ENCODE results near the gene TP63.

The TP63 gene

DNA sequence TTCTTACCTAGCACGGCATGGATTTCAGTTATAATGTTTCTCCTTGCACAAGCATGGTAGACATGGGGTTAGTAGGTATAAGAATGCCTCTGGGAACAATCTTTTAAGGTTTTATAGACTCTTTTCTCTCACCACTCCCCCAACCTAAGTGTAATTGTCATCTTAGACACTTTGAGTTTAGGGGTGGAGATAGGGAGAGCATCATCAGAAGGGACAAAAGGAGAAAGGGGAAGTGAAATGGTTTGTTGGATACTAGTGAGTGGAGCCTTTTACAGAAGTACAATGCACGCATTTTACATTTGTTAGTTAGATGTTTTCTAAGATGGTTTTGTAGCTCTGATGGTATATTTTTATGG, 189.2 kb downstream of the TP63 start:
- DNase-seq (ENCODE audit: low spot score), result no peak

DNA sequence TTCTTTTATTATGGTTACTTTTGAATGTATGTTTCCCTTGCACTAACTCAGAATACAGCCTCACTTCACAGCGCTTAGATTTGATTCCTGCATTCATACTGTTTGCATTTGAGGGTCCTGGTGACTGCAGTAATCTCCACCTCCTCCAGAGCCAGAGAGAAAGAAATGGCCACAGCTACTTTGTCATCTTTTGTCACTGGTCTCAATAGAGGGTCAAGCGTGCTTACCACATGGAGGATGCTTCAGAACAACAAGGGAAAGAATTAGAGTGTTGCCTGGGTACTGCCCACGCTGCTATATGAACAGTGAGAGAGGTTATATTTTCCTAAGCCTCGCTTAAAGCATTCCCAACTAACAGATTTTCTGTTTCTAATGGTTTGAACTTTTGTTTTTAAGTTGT, 190.1 kb downstream of the TP63 start:
- no peak for DNase-seq (ENCODE audit: low spot score)

DNA sequence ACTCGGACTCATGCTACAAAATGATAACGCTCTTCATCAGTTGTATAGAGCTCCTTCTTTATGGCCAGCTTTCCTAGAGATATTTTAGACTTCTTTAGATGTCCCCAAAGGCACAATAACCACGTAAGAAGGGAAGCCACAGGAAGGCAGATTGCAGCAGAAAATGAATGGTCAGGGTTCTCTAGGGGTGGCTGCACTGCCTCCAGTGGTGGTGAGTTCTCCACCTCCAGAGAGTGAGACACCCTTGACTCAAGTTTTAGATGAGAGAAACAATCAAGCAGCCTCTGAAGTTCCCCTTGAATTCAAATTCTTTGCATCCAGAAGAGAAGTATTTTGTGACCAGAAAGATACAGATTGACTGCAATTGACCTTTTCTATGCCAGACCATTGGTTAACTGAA, 191.5 kb downstream of the TP63 start:
- DNase-seq (ENCODE audit: low spot score), result no peak

DNA sequence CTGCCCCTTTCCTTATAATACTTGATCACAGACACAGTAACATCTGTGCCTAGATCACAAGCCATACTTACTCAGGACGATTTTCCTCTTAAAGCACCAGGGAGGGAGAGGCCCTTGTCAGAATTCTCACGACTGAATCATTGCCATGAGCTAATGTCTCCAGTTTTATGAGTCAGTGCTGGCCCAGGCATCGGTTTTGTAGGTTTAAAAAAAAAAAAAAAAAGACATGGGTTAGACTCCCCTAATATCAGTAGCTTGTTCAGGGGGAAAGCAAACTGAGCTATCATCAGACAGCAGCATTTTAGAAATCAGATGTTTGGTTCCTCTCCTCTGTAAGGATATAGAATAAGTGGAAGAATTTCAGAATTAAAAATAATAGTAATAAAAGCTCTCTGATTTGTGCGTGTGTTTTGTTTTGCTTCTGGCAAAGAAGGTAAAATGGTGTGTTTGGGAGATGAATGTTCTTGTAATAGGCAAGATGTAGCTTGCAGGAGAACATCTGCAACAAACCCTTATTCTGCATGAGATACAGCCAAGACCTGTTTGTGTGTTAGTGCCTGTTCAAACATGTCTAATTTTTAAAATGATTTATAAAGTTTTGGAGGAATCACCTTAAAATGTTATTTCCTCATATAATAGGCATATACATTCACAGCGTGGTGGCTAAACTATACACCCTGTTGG, 193.6 kb downstream of the TP63 start:
- no peak for DNase-seq (ENCODE audit: low spot score)

DNA sequence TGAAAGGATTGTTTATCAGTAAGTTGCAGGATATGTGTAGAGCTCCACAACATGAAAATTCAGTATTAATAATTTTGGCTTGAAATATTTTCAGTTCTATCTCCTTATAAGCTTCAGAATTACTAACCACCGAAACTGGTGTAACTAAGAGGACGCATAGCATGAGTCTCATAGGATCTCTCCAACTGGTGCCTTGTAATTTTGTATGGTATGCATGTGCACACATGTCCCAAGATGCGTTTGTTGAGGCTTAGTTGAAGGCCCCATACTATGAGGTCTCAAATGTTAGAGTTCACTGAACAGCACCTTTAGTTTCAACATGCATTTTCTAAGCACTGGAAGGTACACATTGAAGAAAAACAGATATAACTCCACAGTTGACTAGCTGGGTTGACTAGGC, 195.4 kb downstream of the TP63 start:
- no peak for DNase-seq (ENCODE audit: low spot score)

DNA sequence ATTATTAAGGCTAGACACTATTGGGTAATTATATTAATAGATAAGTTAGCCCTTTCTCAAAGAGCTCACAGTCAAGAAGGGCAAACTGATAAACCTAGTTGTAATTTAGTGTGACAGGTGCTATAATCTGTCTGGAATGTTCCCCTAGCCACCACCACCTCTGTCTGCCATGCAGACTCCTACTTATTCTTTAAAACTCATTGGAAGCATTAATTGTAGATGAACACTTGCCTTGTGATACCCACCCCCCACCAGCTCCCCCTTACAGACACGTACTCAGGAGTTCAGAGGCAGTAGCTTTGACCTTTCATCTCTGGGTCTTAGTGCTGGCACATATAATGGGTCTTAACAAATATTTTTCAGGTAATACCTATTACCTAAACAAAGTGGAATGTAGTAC, 195.9 kb downstream of the TP63 start:
- DNase-seq (ENCODE audit: low spot score), result no peak

DNA sequence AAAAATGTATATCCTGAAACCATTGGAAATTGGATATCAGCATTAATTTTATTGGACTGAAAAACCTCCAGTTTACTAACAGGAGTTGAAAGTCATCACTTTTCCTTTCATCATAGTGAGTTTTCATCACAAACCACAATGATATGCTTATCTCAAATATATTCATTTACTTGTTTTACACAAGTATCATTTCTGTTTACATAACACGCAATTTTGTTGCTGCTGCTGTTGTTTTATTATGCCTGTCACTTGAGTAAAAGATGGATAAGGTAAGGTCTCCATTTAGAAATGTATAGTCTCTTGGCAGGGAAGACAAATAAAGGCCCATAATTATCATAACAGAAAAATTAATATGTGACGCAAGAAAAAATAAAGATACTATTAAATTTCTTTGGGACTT, 199.2 kb downstream of the TP63 start:
- no peak for DNase-seq (ENCODE audit: low spot score)

DNA sequence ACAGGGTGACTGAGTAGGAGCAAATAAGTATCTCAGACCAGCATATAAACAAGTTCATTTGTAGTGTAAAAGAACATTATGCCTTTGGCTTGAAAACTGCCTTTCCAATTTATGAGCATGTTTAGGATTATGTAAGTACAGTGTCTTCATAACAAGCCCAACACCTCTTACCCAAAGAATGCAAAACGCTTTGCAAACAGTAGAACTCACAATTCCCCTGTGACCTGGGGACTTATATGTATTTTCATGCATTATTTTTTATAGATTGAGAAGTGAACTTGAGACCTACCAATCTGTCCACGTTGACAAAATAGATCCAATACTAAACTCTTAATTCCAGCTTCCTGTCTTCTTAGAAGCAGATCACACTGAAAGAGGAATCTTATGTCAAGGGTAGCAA, 202.1 kb downstream of the TP63 start:
- DNase-seq (ENCODE audit: low spot score), result no peak

DNA sequence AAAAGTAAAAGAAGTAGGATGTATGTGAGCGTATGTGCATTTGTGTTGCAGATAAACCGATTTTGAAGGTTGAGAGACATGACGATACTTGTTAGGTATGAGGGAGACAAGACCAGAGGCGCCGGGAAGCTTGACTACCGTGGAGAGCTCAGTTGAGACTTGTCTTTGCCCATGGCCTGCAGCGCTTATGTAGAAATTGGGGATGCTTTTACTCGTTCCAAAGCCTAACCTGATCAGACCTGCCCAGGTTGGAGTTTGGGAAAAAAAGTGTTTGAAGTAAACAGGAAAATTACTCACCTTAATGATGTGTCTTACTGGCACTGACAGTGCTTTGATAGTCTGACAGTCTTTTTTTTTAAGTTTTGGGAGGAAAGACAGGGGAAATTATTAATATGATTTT, 202.8 kb downstream of the TP63 start:
- DNase-seq (ENCODE audit: low spot score), result no peak

DNA sequence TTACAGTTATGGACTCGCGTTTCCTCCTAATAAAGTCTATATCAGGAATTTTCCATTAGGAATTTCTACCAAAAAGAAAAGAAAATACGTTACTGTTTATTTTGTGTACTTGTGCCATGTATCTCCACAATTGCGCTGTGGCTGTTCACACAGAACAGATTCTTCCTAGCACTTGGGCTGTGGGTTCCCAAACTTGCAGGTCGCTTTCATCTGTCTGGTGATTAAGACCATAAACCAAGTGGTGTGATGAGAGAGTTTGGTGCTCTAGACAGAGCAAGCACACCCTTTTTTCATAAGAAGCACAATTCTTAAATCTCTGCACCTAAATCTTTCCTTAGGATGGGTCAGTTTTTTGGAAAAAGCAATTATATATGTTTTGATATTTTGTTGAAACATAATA, 203.3 kb downstream of the TP63 start:
- DNase-seq (ENCODE audit: low spot score), result no peak

DNA sequence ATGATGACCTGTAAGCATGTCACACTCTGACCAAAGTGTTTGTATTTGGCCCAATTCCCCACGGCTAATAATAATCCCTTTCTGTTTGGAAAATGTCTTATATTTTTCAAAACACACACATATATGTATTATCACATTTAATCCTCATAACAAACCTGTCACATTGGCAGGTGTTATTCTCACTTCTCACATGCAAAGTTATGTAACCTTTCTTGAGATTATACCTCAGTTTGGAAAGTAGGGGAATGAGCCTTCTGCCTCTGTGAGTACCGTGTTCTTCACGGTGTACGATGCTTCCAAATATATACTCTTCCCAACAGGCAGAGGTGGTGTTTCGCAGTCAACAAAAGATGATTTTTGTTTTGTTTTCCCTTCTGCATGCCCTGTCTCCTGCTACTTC, 205.6 kb downstream of the TP63 start:
- DNase-seq (ENCODE audit: low spot score), result no peak

DNA sequence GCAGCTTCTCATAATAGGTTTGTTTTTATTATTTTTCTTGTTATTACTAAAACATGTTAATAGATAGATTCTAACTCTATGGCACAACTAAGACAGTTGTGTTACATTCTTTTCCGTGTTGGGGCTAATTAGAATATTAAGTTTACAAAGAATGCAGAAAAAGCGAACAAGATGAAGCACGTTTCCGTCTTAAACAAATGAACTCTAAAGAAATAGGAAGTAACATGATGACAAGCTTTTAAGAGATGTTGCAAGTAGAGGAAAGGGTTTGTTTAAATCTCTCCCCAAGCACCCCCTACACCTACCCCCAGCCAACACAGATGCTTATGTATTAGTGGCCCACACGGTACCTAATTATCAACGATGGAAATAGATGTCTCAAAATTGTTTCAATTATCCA, 207.1 kb downstream of the TP63 start:
- DNase-seq (ENCODE audit: low spot score), result no peak

DNA sequence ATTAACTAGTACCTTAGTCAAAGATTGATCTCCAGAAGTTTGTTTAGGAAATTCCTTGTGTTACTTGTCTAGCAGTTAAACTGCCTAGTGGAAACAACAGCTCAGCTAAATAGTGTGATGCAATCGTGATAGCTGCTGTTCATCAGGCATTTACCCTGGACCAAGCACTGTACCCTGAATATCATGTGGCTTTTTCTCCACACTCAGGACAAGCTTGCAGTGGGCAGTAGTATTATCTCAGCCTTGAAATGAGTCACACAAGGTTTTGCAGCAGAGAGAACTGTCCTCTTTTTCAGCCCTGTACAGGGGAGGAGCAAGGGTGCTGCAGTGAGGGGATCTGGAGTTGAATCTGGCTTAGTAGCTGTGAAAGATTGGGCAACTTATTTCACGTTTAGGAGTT, 208.4 kb downstream of the TP63 start:
- no peak for DNase-seq (ENCODE audit: low spot score)

DNA sequence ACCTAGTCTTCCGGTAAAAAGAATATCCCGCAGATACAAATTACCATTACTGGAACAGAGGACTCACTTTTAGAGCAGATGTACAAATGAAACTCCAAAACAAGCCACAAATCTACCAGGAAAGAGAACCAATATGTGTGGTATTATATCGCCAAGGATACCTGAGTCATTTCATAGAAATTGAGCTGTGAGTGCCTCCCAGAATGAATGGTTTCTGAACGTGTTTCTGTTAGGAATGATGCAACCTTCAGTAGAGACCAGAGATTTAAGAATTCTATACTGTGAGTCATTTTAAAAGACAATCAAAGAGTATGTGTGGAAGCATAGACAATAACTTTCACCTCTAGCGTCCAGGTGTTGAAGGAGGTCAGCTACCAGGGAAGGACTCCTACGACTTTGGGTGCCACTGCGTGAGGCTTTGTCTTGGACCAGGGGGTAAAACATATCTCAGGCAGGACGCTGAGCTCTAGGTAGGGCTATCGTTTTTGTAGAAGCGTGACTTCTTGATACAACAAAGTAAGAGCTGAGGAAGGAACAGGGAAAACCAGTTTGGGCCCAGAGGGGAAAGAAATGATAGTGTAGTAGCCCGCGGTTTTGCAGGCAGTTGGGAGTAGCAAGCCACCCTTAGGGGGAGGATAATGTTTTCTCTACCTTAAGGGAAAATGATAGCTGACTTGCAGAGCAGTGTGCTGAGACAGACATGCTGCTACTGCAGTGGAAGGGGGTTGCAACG, 210.4 kb downstream of the TP63 start:
- no peak for DNase-seq (ENCODE audit: low spot score)

DNA sequence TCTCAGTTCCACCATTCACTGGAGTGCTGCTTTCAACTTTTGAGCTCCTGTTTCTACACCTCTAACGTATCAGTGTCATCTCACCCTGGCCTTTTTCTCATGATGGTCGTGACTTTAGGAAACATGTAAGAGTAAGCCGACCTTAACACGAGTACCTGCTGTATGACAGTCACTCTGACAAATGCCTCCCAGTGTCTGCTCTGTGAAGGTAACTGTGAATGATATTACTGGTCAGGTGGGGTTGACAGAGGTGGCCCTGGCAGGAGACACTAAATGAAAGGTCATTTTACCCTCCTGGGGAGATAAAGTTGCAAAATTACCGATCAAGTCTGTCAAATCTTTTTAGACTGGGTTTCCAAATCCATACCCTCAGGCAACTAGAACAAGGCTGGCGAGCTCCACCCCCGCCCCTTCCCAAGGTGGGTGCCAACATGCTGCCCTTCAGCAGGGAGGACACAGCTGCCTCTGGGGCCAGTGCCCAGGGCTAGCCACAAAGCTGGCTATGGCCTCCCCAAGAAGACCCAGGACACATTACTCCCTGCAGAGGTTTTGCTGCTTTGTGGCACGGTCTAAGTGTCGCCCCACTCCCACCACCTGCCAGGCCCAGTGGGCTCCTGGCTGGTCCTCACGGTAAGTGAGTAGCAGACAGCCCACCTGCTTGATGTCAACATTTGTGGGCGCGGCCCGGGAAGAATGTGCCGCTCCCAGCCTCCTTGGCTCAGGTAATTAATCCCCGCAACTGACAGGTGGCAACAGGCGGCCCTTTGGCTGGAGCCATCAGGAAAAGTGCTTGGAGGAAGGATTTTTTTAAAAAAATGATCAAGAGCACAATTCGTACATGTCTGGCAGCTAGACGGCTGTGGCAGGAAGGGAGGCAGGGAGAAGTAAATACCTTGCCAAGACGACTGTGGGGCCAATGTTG, 211.8 kb downstream of the TP63 start:
- DNase-seq (ENCODE audit: low spot score), result no peak

DNA sequence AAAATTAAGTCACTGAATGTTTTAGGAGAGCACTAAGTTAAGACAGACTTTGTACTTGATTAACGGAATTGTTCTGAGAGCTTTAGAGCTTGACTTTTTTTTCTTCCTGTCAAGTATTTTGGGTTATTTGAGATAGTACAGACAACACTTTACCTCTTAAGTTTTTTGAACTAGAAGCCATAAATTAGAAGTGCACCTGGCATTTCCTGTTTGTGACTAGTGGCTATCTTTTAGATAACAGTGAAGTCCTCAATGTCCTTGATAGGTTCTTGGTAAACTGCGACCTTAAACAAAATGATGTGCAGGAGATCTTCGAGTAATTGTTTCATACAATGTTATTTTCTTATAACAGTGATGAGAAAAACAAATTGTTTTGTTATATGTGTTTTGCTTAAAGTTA, 213.9 kb downstream of the TP63 start:
- no peak for DNase-seq (ENCODE audit: low spot score)

DNA sequence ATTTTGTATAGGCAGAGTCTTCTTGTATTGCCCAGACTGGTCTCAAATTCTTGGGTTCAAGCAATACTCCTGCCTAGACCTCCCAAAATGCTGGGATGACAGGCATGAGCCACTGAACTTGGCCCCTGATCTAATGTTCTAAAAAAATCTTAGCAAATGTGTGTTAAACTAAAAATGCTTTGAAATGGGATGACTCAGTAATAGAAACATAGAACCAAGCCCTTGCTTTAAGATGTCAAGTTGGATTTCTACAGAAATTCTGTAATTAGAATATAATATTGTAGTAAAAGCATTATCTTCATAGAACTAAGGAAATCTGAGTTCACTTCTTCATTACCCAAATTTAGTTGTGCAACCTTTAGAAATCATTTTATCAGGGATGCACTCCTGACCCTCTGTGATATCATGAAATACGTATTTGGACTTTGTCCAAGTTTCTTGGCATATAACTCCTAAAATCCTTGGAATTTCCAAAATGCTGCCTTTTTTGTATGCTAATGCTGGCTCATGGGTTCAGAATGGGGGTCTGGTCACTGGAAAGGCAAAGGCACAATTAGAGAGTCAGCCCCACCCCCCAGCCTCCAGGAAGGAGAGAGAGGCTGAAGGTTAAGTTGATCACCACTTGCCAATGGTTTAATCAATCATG, 217.3 kb downstream of the TP63 start:
- no peak for DNase-seq (ENCODE audit: low spot score)

DNA sequence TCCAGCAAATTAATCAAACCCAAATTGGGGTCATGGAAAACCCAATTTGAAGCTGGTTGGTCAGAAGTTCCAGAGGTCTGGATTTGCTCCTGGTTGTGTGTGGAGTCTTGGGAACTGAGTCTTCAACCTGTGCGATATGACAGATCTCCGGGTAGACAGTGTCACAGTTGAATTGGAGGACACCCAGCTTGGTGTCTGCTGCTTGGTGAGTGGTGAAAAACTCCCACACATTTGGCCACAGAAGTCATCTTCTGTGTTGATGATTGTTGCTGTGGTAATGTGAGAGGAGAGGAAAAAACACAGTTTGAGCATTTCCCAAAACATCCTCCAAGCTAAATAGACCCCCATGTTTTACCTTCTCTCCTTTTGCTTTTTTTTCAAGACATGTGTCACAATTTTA, 218.1 kb downstream of the TP63 start:
- DNase-seq (ENCODE audit: low spot score), result no peak

DNA sequence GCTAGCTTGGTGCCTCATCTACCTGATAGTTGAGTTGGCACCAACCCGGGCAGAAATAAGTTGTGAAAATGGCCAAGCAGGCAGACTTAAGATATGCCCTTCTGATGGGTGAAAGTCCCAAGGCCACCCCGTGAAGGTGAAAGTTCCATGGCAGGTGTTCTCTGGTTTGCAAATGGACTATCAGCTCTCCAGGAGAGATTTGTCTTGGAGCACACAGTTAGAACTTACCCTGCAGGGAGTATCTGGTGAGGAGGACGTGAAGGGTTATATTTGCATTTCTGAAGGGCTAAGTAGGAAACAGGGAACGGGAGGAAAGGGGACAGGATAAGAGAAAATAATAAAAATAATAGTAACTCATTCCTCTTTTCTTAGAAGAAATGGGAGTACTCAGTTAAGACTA, 220.5 kb downstream of the TP63 start:
- DNase-seq (ENCODE audit: low spot score), result no peak

DNA sequence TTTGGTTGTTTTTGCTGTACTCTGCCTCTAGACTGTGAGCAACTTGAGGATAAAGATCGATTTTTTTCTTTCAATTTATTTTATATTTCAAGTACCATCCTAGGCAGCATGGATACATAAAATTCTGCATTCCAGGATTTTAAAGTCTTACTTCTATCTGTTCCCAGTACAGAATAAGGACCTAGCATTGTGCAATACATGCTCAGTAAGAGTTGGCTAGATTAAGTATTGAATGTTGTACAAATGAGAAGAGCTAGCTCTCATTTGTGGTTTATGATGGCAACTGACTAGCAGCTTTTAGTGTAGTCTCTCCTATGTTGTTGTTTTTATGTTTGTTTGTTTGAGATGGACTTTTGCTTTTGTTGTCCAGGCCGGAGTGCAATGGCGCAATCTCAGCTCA, 222.7 kb downstream of the TP63 start:
- no peak for DNase-seq (ENCODE audit: low spot score)

DNA sequence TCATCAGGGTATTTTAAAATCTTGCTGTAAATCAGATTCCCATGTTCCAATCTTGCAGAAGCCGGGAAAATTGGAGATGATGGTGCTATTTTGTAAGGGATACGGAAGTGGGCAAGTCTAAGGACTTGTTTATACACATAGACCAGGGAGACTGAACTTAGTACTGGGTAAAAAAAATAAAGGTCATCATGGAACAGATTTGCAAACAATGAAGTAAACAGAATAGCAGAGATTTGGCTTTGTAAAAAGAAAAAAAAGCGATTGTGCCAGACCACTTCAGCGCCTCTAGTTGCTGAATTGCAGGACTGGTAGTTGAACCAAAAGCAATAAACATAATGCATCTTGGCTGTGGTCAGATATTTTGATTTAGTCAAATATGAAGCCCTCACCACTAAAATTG, 229.1 kb downstream of the TP63 start:
- DNase-seq (ENCODE audit: low spot score), result no peak

DNA sequence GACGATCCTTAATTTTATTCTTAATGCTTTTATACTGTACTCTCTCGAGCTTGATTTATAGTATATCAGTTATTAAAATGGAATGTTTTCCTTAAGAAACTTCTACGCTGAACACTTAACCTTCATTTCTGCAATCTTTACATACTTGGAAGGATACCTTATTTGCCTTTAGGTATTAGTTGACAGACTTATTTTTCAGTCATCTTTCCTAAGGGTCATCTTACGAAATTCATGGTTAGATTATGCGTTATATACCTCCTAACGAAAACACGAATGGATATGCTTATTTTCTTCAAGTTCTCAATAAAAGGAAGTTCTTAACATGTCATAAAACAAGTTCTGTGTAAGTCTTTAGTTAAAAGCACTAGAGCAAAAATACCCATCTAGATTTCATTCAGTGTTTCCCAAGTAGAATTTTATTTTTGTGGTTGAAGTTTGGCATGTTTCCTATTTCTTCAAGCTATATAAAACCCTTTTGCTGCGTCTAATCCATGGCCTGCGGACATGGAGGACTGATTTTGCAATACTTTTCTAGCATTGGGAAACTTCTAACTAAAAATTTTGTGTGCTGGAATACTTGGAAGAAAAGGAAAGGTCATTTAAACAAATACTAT, 231.3 kb downstream of the TP63 start:
- DNase-seq (ENCODE audit: low spot score), result no peak
